Uterus (tissue), 4 donors: Measurements from ENCODE around the gene CACNA1E. TPM values are rescaled to one million over a fixed set of nuclear protein-coding genes. Genes with fewer than 3 reads are reported as not detected.
"Not testable (repeated sequence)": the region's sequence is repeated elsewhere in the genome, so short reads cannot be mapped to it uniquely, and the experiment has no call there.

Experiments
- DNase-seq, 2 donors: peaks; one replicate each; pipeline ENCODE4 v3.0.0-alpha.2; 2019 to 2020
- H3K27ac ChIP-seq, 2 donors: fragments of 200-600 bp; sonication (generic); 1 replicate in 1 of 2; 2 replicates in 1 of 2; pipeline ENCODE4 v1.5.1; 2016 to 2018
- H3K27me3 ChIP-seq, 2 donors: fragments of 200-600 bp; sonication (generic); one replicate each; pipeline ENCODE4 v1.5.1; 2018 to 2019; ENCODE audit warnings: control low read depth in 1 of 2
- H3K36me3 ChIP-seq, 2 donors: fragments of 200-600 bp; sonication (generic); one replicate each; pipeline ENCODE4 v1.5.1; 2019; ENCODE audit warnings: control low read depth in 1 of 2
- H3K4me1 ChIP-seq, 2 donors: fragments of 200-600 bp; sonication (generic); one replicate each; pipeline ENCODE4 v1.5.1; 2018 to 2019; ENCODE audit warnings: control low read depth in 1 of 2
- H3K4me3 ChIP-seq, 2 donors: fragments of 200-600 bp; sonication (generic); 1 replicate in 1 of 2; 2 replicates in 1 of 2; pipeline ENCODE4 v1.5.1; 2018 to 2019; ENCODE audit warnings: mild to moderate bottlenecking in 1 of 2
- H3K9me3 ChIP-seq, 2 donors: fragments of 200-600 bp; sonication (generic); one replicate each; pipeline ENCODE4 v1.5.1; 2019; ENCODE audit warnings: control low read depth in 1 of 2
- POLR2A ChIP-seq, 2 donors: fragments of 450-650 bp; IDR thresholded peaks; one replicate each; pipeline ENCODE4 v1.6.1; 2016; ENCODE audit warnings: antibody characterized with exemption in 2 of 2, mild to moderate bottlenecking in 1 of 2, moderate library complexity in 1 of 2
- intact Hi-C: fragments of 100-400 bp; cut with DNase I; formaldehyde crosslinking; loops from one replicate; pipeline ENCODE4 v1.15.1; 2023; ENCODE audit warnings: low total_unique reads
- total RNA-seq, 4 donors: library from RNA; depleted of rRNA in 3 of 4; stranded (reverse); fragments of >200 nt in 3 of 4; gene quantifications; one replicate each; pipeline versions ENCODE4 v1.1.0 to v1.2.4, GENCODE V29; 2014 to 2023
- TF ChIP-seq, protein P1 (sequence below), 4 experiments: fragments of 200-600 bp in 2 of 4; fragments of 450-650 bp in 2 of 4; sonication (generic) in 2 of 4; IDR thresholded peaks; one replicate each; pipeline ENCODE4 v1.5.1; 2016 to 2019; ENCODE audit warnings: antibody characterized with exemption in 4 of 4, mild to moderate bottlenecking in 2 of 4, moderate library complexity in 1 of 4
- donor health status: DM: yes; HTN: yes; CAD: no.

CACNA1E gene
- total RNA-seq, 4 donors from 2014 or later = 0.12 to 3.4 TPM; not detected in 2

DNA sequence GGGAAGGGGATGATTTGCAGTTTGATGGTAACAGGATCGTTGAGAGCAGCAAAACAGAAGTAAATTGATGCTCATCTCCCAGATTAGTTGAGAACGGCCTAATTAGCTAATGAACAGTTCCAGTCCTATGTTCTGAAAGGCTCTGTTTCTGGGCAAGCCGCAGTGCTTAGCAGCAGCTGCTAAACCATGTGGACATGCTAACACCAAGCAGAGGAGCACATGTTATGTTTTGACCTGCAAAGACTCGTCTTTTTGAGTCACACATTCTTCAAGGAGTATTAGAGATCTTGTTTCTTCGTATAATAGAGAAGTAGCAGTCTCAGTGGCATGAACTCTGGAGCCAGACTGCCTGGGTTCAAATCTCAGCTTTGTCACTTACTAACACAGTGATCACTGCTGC is 58.1 kb downstream of the CACNA1E start:
- no peaks in the 10 kb centered on the region for H3K4me1 ChIP-seq
- no peaks in the 10 kb centered on the region for H3K27me3 ChIP-seq
- intact Hi-C loops = no loop called here
- no peak for DNase-seq
- no peak for TF ChIP-seq POLR2A (IDR thresholded peaks at IDR 0.05)
- TF ChIP-seq, protein P1, sequence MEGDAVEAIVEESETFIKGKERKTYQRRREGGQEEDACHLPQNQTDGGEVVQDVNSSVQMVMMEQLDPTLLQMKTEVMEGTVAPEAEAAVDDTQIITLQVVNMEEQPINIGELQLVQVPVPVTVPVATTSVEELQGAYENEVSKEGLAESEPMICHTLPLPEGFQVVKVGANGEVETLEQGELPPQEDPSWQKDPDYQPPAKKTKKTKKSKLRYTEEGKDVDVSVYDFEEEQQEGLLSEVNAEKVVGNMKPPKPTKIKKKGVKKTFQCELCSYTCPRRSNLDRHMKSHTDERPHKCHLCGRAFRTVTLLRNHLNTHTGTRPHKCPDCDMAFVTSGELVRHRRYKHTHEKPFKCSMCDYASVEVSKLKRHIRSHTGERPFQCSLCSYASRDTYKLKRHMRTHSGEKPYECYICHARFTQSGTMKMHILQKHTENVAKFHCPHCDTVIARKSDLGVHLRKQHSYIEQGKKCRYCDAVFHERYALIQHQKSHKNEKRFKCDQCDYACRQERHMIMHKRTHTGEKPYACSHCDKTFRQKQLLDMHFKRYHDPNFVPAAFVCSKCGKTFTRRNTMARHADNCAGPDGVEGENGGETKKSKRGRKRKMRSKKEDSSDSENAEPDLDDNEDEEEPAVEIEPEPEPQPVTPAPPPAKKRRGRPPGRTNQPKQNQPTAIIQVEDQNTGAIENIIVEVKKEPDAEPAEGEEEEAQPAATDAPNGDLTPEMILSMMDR (IDR thresholded peaks at IDR 0.05) = no peak
- H3K27ac ChIP-seq = no peak overlapping the region
- no peaks in the 10 kb centered on the region for H3K36me3 ChIP-seq
- no peaks in the 10 kb centered on the region for H3K9me3 ChIP-seq
- H3K4me3 ChIP-seq = no peak overlapping the region

DNA sequence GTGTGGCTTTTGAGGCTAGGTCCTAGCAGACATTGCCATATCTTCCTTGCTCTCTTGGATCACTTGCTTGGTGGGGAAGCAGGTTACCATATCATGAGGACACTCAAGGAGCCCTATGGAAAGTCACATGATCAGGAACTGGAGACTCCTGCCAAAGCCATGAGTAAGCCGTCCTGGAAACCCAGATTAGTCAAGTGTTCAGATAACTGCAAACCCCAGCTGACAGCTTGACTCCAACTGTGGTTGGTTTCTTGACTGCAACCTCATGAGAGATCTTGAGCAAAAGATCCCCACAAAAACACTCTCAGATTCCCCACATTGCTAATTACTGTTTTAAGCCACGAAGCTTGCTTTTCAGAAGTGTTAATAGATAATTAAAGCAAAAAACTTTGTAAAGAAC is 58.6 kb downstream of the CACNA1E start:
- no peaks in the 10 kb centered on the region for H3K9me3 ChIP-seq
- no peak overlapping the region for H3K27ac ChIP-seq
- intact Hi-C loops = no loop called here
- DNase-seq = no peak
- TF ChIP-seq POLR2A (IDR thresholded peaks at IDR 0.05) = no peak
- TF ChIP-seq, protein P1 (IDR thresholded peaks at IDR 0.05) = no peak
- no peak overlapping the region for H3K4me3 ChIP-seq
- H3K36me3 ChIP-seq = no peaks in the 10 kb centered on the region
- no peaks in the 10 kb centered on the region for H3K27me3 ChIP-seq
- no peaks in the 10 kb centered on the region for H3K4me1 ChIP-seq

DNA sequence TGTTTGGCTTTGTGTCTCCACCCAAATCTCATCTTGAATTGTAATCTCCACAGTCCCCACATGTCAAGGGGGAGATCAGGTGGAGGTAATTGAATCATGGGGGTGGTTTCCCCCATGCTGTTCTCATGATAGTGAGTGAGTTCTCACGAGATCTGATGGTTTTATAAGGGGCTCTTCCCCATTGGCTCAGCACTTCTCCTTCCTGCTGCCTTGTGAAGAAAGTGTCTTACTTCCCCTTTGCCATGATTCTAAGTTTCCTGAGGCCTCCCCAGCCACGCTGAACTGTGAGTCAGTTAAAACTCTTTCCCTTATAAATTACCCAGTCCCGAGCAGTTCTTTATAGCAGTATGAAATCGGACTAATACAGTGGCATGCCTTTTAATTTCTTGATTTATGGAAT is 59.1 kb downstream of the CACNA1E start:
- DNase-seq, intact Hi-C loops, H3K36me3 ChIP-seq, H3K27ac ChIP-seq, H3K27me3 ChIP-seq, H3K4me1 ChIP-seq, H3K9me3 ChIP-seq, H3K4me3 ChIP-seq: not testable (repeated sequence)

DNA sequence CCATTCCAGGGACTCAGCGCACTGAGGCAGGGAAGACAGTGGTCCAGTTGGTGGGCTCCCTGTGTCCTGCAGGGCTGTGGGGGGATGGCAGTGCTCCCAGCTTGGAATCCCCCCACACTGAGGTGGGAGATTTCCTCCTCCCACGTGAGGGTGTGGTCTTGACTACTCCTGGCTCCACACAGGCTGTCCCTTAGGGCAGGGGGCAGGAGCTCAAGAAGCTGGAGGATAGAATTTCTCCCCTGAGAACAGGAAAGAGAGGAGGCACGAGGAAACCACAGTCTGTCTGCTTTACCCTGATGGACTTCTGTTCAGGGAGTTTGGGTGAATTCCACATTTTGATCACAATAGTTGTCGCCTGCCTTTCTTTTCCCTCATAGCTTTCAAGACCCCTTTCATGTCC is 62.1 kb downstream of the CACNA1E start:
- H3K4me3 ChIP-seq = no peak overlapping the region
- intact Hi-C loops = no loop called here
- no peaks in the 10 kb centered on the region for H3K27me3 ChIP-seq
- no peaks in the 10 kb centered on the region for H3K36me3 ChIP-seq
- no peak for TF ChIP-seq POLR2A (IDR thresholded peaks at IDR 0.05)
- TF ChIP-seq, protein P1 (IDR thresholded peaks at IDR 0.05) = no peak
- DNase-seq = no peak
- H3K9me3 ChIP-seq = no peaks in the 10 kb centered on the region
- no peak overlapping the region for H3K27ac ChIP-seq
- no peaks in the 10 kb centered on the region for H3K4me1 ChIP-seq

DNA sequence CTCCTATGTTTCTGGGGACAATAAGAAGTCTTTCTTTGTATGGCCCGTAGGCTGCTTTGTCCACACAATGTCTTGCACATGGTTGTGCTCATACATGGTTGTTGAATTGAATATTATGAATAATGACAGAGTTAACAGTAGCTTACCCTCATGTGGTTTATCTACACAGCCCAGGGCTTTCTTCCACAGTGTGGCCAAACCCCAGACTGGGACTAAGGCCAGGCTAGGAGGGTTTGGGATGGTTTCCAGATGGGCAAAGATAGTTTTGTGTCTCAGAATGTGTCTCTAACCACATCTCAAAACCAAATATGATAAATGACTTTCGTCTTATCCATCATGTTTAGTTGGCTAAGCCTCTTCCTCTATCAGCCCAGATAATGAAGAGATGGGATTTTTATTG is 65.2 kb downstream of the CACNA1E start:
- Histone ChIP-seq H3K27ac (no peak overlapping the region), H3K27me3 (no peaks in the 10 kb centered on the region), H3K9me3 (no peaks in the 10 kb centered on the region), H3K4me3 (no peak overlapping the region), H3K36me3 (no peaks in the 10 kb centered on the region), H3K4me1 (no peaks in the 10 kb centered on the region)
- TF ChIP-seq, protein P1 (IDR thresholded peaks at IDR 0.05) = no peak
- TF ChIP-seq POLR2A (IDR thresholded peaks at IDR 0.05) = no peak
- intact Hi-C loops = no loop called here
- no peak for DNase-seq

DNA sequence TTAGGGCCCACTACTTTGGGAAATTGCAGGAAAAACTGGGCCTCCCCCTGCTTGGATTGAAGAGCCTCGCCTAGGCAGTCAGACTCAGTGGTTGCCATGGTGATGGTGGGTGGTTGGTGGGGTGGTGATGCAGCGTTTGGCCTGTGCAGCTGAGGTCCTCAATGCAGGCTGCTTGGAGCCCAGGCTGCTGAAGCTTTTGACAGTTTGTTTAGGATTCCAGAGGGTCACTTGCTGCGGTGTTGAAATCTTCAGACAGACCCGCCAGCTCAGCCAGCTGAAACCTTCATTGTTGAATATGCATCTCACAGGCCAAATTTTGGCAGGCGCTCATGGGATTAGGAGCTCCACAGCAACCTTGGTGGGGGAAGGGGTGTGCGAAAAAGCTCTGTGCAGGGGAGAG is 67.9 kb downstream of the CACNA1E start:
- H3K9me3 ChIP-seq = no peaks in the 10 kb centered on the region
- no peak overlapping the region for H3K27ac ChIP-seq
- no peak for TF ChIP-seq POLR2A (IDR thresholded peaks at IDR 0.05)
- TF ChIP-seq, protein P1 (IDR thresholded peaks at IDR 0.05) = no peak
- no peak overlapping the region for H3K4me3 ChIP-seq
- no peaks in the 10 kb centered on the region for H3K36me3 ChIP-seq
- intact Hi-C loops = no loop called here
- H3K27me3 ChIP-seq = no peaks in the 10 kb centered on the region
- DNase-seq = no peak
- no peaks in the 10 kb centered on the region for H3K4me1 ChIP-seq
